Astrocyte (in vitro differentiated cells and primary cell): Measurements from ENCODE around the gene ABCC8.

Source experiments
- EZH2 ChIP-seq: IDR thresholded peaks from 2 replicates; pipeline ENCODE4 v1.6.1; 2012; ENCODE audit warnings: mild to moderate bottlenecking, low read length, inconsistent platforms; ENCODE audit not compliant: insufficient read depth
- TF ChIP-seq, protein P1 (sequence below): IDR thresholded peaks from 2 replicates; pipeline ENCODE4 v1.5.1; 2011; ENCODE audit warnings: low read depth, mild to moderate bottlenecking, inconsistent platforms, low read length, moderate library complexity; ENCODE audit not compliant: insufficient read depth

DNA sequence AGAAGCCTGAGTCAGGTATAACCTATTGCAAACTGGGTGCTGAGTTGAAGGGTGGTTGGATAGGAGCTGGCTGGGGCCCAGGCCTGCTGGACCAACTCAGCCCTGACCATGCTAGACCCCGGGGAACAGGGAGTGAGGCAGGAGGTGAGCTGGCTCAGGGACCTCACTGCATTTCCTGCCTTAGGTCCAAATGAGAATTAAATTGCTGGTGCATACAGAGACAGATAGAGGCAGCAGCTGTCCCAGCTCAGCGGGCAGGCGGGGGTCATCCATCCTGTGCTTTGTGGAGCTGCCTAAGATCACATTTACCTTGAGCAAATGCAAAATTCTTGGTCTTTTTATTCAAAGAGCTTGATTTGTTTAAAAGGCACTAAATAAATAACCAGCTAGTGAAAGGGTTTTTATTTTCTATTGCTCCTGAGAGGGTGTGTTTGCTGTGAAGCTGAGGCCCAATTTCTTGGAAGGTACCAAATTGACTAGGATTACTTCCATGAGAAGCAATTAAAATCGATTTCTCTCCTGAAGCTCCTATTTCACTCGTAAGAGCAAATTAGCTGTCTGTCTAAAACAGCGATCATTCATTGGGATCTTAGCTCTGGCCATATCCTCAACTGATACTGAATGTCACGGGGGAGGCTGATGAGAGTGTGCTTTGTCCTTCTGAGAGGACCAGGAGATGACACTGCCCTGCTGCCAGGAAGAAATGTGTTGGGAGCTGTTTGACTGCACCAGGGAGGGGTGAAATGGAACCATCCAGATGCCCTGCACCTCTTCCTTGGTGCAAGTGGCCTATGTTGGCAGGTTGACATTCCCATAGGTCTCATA, 42.6 kb upstream of the ABCC8 start:
- TF ChIP-seq, protein P1, sequence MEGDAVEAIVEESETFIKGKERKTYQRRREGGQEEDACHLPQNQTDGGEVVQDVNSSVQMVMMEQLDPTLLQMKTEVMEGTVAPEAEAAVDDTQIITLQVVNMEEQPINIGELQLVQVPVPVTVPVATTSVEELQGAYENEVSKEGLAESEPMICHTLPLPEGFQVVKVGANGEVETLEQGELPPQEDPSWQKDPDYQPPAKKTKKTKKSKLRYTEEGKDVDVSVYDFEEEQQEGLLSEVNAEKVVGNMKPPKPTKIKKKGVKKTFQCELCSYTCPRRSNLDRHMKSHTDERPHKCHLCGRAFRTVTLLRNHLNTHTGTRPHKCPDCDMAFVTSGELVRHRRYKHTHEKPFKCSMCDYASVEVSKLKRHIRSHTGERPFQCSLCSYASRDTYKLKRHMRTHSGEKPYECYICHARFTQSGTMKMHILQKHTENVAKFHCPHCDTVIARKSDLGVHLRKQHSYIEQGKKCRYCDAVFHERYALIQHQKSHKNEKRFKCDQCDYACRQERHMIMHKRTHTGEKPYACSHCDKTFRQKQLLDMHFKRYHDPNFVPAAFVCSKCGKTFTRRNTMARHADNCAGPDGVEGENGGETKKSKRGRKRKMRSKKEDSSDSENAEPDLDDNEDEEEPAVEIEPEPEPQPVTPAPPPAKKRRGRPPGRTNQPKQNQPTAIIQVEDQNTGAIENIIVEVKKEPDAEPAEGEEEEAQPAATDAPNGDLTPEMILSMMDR = no peak
- no peak for TF ChIP-seq EZH2
